HG03521 (cell line): ENCODE data around the gene MYMX.
"Not testable (repeated sequence)": the region's sequence is repeated elsewhere in the genome, so short reads cannot be mapped to it uniquely, and the experiment has no call there.

Source experiments
- ATAC-seq: cut with Tn5 transposase; IDR thresholded peaks from one replicate; pipeline ENCODE4 v1.9.1; 2021; ENCODE audit warnings: mild to moderate bottlenecking, moderate library complexity; ENCODE audit not compliant: unreplicated experiment

Gene MYMX

GRCh38 chr6:44185953-44186634 lies 30.6 kb upstream of the MYMX start:
- no peak for ATAC-seq

- no peak for ATAC-seq
Measured at GRCh38 chr6:44186635-44187025, 30.1 kb upstream of the MYMX start.

GRCh38 chr6:44188819-44189218 lies 27.9 kb upstream of the MYMX start:
- no peak for ATAC-seq

GRCh38 chr6:44189257-44189656 lies 27.5 kb upstream of the MYMX start:
- ATAC-seq: no peak

- no peak for ATAC-seq
Measured at GRCh38 chr6:44190715-44191114, 26.0 kb upstream of the MYMX start.

GRCh38 chr6:44192428-44193041 lies 24.2 kb upstream of the MYMX start:
- ATAC-seq: no peak

- no peak for ATAC-seq
Measured at GRCh38 chr6:44193307-44193910, 23.3 kb upstream of the MYMX start.

GRCh38 chr6:44194326-44194725 lies 22.4 kb upstream of the MYMX start:
- ATAC-seq: no peak

GRCh38 chr6:44196351-44196750 lies 20.4 kb upstream of the MYMX start:
- ATAC-seq: not testable (repeated sequence)

- ATAC-seq: no peak
Measured at GRCh38 chr6:44198684-44199083, 18.0 kb upstream of the MYMX start.

GRCh38 chr6:44199883-44200282 lies 16.8 kb upstream of the MYMX start:
- ATAC-seq: no peak

- ATAC-seq: no peak
Measured at GRCh38 chr6:44201200-44201599, 15.5 kb upstream of the MYMX start.

GRCh38 chr6:44201638-44202303 lies 15.0 kb upstream of the MYMX start:
- ATAC-seq: no peak

- ATAC-seq: no peak
Measured at GRCh38 chr6:44202332-44202971, 14.3 kb upstream of the MYMX start.

- no peak for ATAC-seq
Measured at GRCh38 chr6:44202972-44203750, 13.6 kb upstream of the MYMX start.

- no peak for ATAC-seq
Measured at GRCh38 chr6:44203955-44204354, 12.8 kb upstream of the MYMX start.

GRCh38 chr6:44207966-44208365 lies 8.8 kb upstream of the MYMX start:
- ATAC-seq: no peak

- no peak for ATAC-seq
Measured at GRCh38 chr6:44211284-44211683, 5.4 kb upstream of the MYMX start.

GRCh38 chr6:44214307-44214706 lies 2.4 kb upstream of the MYMX start:
- ATAC-seq: no peak

GRCh38 chr6:44217332-44218143 lies 812 bp downstream of the MYMX start:
- ATAC-seq: no peak
